WTC11 (cell line): ENCODE measurements around the gene TNRC18. TPM values are rescaled to one million over a fixed set of nuclear protein-coding genes. Genes with fewer than 3 reads are reported as not detected.

Source experiments
- ATAC-seq: fragments of 200-7000 bp; cut with Tn5 transposase; 2 replicates; pipeline ENCODE4 v1.10.0; 2021; ENCODE audit warnings: mild to moderate bottlenecking, moderate library complexity
- CTCF ChIA-PET: fragments of 300-600 bp; sonication (Branson Sonifier 250); formaldehyde crosslinking; loops from one replicate; lab custom pipeline; 2021; ENCODE audit warnings: antibody characterized with exemption; lab: Charles Lee
- POLR2A ChIA-PET: fragments of 350-600 bp; sonication (Branson Sonifier 250); formaldehyde crosslinking; loops from one replicate; lab custom pipeline; 2021; ENCODE audit warnings: antibody characterized with exemption; lab: Charles Lee
- DNase-seq: peaks from one replicate; pipeline ENCODE4 v3.0.0; 2021; ENCODE audit warnings: low spot score
- H3K27ac Mint-ChIP-seq: 2 replicates; pipeline ENCODE4 v1.8.0; 2021; ENCODE audit warnings: mixed read lengths
- H3K27me3 Mint-ChIP-seq: 2 replicates; pipeline ENCODE4 v1.8.0; 2021; ENCODE audit warnings: low read depth, mild to moderate bottlenecking, moderate library complexity, mixed read lengths
- H3K36me3 Mint-ChIP-seq: 2 replicates; pipeline ENCODE4 v1.8.0; 2021; ENCODE audit warnings: mixed read lengths
- H3K4me1 Mint-ChIP-seq: 2 replicates; pipeline ENCODE4 v1.8.0; 2022; ENCODE audit warnings: mixed read lengths
- H3K4me3 Mint-ChIP-seq: 2 replicates; pipeline ENCODE4 v1.8.0; 2021; ENCODE audit warnings: mild to moderate bottlenecking, moderate library complexity, mixed read lengths
- H3K9me3 Mint-ChIP-seq: 2 replicates; pipeline ENCODE4 v1.8.0; 2021; ENCODE audit warnings: mixed read lengths
- AFF4 ChIP-seq: sonication (generic); formaldehyde crosslinking; IDR thresholded peaks from 2 replicates; pipeline ENCODE4 v1.8.1; 2023; ENCODE audit warnings: mild to moderate bottlenecking, missing genetic modification reagents, borderline replicate concordance
- ATF3 ChIP-seq: sonication (generic); formaldehyde crosslinking; conservative IDR thresholded peaks from 2 replicates; pipeline ENCODE4 v1.8.1; 2022; ENCODE audit warnings: mild to moderate bottlenecking, missing genetic modification reagents
- CDX4 ChIP-seq: fragments of 250-450 bp; sonication (Bioruptor Pico); IDR thresholded peaks from 2 replicates; pipeline ENCODE4 v1.9.0; 2021; ENCODE audit warnings: moderate library complexity, mild to moderate bottlenecking, inconsistent platforms, borderline replicate concordance
- E2F5 ChIP-seq: sonication (generic); formaldehyde crosslinking; IDR thresholded peaks from 2 replicates; pipeline ENCODE4 v1.8.1; 2022; ENCODE audit warnings: mild to moderate bottlenecking, moderate library complexity, missing genetic modification reagents
- EMX1 ChIP-seq: fragments of 250-450 bp; sonication (Bioruptor Pico); IDR thresholded peaks from 2 replicates; pipeline ENCODE4 v1.8.0; 2021; ENCODE audit warnings: mild to moderate bottlenecking
- ERG ChIP-seq: fragments of 250-450 bp; sonication (Bioruptor Pico); IDR thresholded peaks from 2 replicates; pipeline ENCODE4 v1.8.0; 2021; ENCODE audit warnings: mild to moderate bottlenecking
- GABPB1 ChIP-seq: sonication (generic); formaldehyde crosslinking; IDR thresholded peaks from 2 replicates; pipeline ENCODE4 v1.8.1; 2023; ENCODE audit warnings: mild to moderate bottlenecking, missing genetic modification reagents
- GTF2I ChIP-seq: fragments of 250-450 bp; sonication (Bioruptor Pico); conservative IDR thresholded peaks from 2 replicates; pipeline ENCODE4 v1.4.0; 2021; ENCODE audit warnings: mild to moderate bottlenecking
- MLX ChIP-seq: sonication (generic); formaldehyde crosslinking; IDR thresholded peaks from 2 replicates; pipeline ENCODE4 v1.8.1; 2023; ENCODE audit warnings: mild to moderate bottlenecking, missing genetic modification reagents, moderate library complexity
- MXD4 ChIP-seq: fragments of 250-450 bp; sonication (Bioruptor Pico); IDR thresholded peaks from 2 replicates; pipeline ENCODE4 v1.8.0; 2021; ENCODE audit warnings: mild to moderate bottlenecking, moderate library complexity, borderline replicate concordance
- USF1 ChIP-seq: sonication (generic); formaldehyde crosslinking; IDR thresholded peaks from 2 replicates; pipeline ENCODE4 v1.8.0; 2022; ENCODE audit warnings: mild to moderate bottlenecking, missing genetic modification reagents
- ZBTB43 ChIP-seq: sonication (generic); formaldehyde crosslinking; IDR thresholded peaks from 2 replicates; pipeline ENCODE4 v1.8.1; 2023; ENCODE audit warnings: mild to moderate bottlenecking, missing genetic modification reagents
- ZNF121 ChIP-seq: sonication (generic); formaldehyde crosslinking; IDR thresholded peaks from 2 replicates; pipeline ENCODE4 v1.8.0; 2023; ENCODE audit warnings: missing genetic modification reagents
- ZNF232 ChIP-seq: sonication (generic); formaldehyde crosslinking; IDR thresholded peaks from 2 replicates; pipeline ENCODE4 v1.8.0; 2022; ENCODE audit warnings: mild to moderate bottlenecking, missing genetic modification reagents
- ZNF263 ChIP-seq: sonication (generic); formaldehyde crosslinking; IDR thresholded peaks from 2 replicates; pipeline ENCODE4 v1.8.1; 2022; ENCODE audit warnings: low read depth, mild to moderate bottlenecking, moderate library complexity, missing genetic modification reagents
- ZNF317 ChIP-seq: sonication (generic); formaldehyde crosslinking; IDR thresholded peaks from 2 replicates; pipeline ENCODE4 v1.8.1; 2023; ENCODE audit warnings: low read depth, mild to moderate bottlenecking, moderate library complexity, missing genetic modification reagents, borderline replicate concordance
- ZNF671 ChIP-seq: fragments of 250-450 bp; sonication (Bioruptor Pico); IDR thresholded peaks from 2 replicates; pipeline ENCODE4 v1.8.0; 2021; ENCODE audit warnings: mild to moderate bottlenecking
- total RNA-seq: library from RNA; stranded (reverse); gene quantifications from 3 replicates; pipeline ENCODE4 v1.2.3, GENCODE V29; 2021

Gene TNRC18
- total RNA-seq, 1 experiment from 2014 or later, result 55.0 TPM

GRCh38 chr7:5458921-5459480 is 35.4 kb upstream of the TNRC18 start:
- DNase-seq (no peak), ATAC-seq (no peak)
- ChIA-PET POLR2A (no interaction called here), CTCF (interaction anchor here (1.6 kb wide), 1 partner anchor 667 kb away, joined by 3 read pairs; no protein-coding TSS in a partner anchor)
- H3K27me3 Mint-ChIP-seq, result no peaks in the 10 kb centered on the region
- peak overlapping the region; percentile 74; the same call in 1 of the 2 replicates for H3K27ac Mint-ChIP-seq
- H3K4me3 Mint-ChIP-seq, result no peak overlapping the region
- no peaks in the 10 kb centered on the region for H3K4me1 Mint-ChIP-seq
- no peaks in the 10 kb centered on the region for H3K36me3 Mint-ChIP-seq
- no peak for TF ChIP-seq ZNF671 (CRISPR knock-in tag)
- H3K9me3 Mint-ChIP-seq, result no peaks in the 10 kb centered on the region

- Mint-ChIP-seq H3K4me3 (no peak overlapping the region), H3K27me3 (no peaks in the 10 kb centered on the region), H3K9me3 (no peaks in the 10 kb centered on the region), H3K36me3 (no peaks in the 10 kb centered on the region), H3K4me1 (no peaks in the 10 kb centered on the region), H3K27ac (no peak overlapping the region)
- TF ChIP-seq ZNF263, result no peak
- no peak for TF ChIP-seq GABPB1 (CRISPR knock-in tag)
- TF ChIP-seq GTF2I, result peak; percentile 77; the same call in 1 of the 2 replicates
- no peak for TF ChIP-seq ZNF121 (CRISPR knock-in tag)
- TF ChIP-seq CDX4, result no peak
- TF ChIP-seq ZNF317 (CRISPR knock-in tag), result no peak
- no peak for TF ChIP-seq EMX1 (CRISPR knock-in tag)
- DNase-seq (no peak), ATAC-seq (no peak)
- ChIA-PET POLR2A (no interaction called here), CTCF (interaction anchor here (0.6 to 2.2 kb wide), 5 partner anchors 21 to 665 kb away, joined by 3 to 7 read pairs (median 3); no protein-coding TSS in a partner anchor)
Observed at GRCh38 chr7:5457245-5457735, 33.7 kb upstream of the TNRC18 start.

GRCh38 chr7:5456409-5456808 is 32.8 kb upstream of the TNRC18 start:
- H3K36me3 Mint-ChIP-seq, result no peaks in the 10 kb centered on the region
- ChIA-PET POLR2A (interaction anchor here (0.8 kb wide), 1 partner anchor 33 kb away, joined by 3 read pairs; no protein-coding TSS in a partner anchor), CTCF (interaction anchor here (0.7 to 2.2 kb wide), 2 partner anchors 22 to 211 kb away, joined by 3 to 7 read pairs; no protein-coding TSS in a partner anchor)
- no peak for TF ChIP-seq ZNF232
- no peak for TF ChIP-seq E2F5
- no peak for TF ChIP-seq ERG (CRISPR knock-in tag)
- no peak for TF ChIP-seq ATF3 (CRISPR knock-in tag)
- H3K4me1 Mint-ChIP-seq, result peaks cover under 1% of the 10 kb centered on the region; the same call in 1 of the 2 replicates
- H3K4me3 Mint-ChIP-seq, result no peak overlapping the region
- H3K27me3 Mint-ChIP-seq, result no peaks in the 10 kb centered on the region
- no peak overlapping the region for H3K27ac Mint-ChIP-seq
- ATAC-seq (no peak), DNase-seq (no peak)
- H3K9me3 Mint-ChIP-seq, result no peaks in the 10 kb centered on the region

- Mint-ChIP-seq H3K27me3 (no peaks in the 10 kb centered on the region), H3K4me1 (peaks cover 4% of the 10 kb centered on the region; the same call in 1 of the 2 replicates), H3K27ac (no peak overlapping the region), H3K4me3 (no peak overlapping the region), H3K9me3 (no peaks in the 10 kb centered on the region), H3K36me3 (no peaks in the 10 kb centered on the region)
- no peak for ATAC-seq
- POLR2A ChIA-PET, result interaction anchor here (0.8 kb wide), 1 partner anchor 33 kb away, joined by 3 read pairs; no protein-coding TSS in a partner anchor
- no peak for DNase-seq
- CTCF ChIA-PET, result interaction anchor here (0.7 kb wide), 1 partner anchor 212 kb away, joined by 3 read pairs; no protein-coding TSS in a partner anchor
- TF ChIP-seq ZBTB43 (CRISPR knock-in tag), result no peak
- TF ChIP-seq AFF4 (CRISPR knock-in tag), result no peak
- no peak for TF ChIP-seq MLX (CRISPR knock-in tag)
- no peak for TF ChIP-seq USF1
- no peak for TF ChIP-seq ZNF671 (CRISPR knock-in tag)
- no peak for TF ChIP-seq GTF2I
- TF ChIP-seq MXD4, result no peak
Observed at GRCh38 chr7:5455581-5456219, 32.1 kb upstream of the TNRC18 start.
